Measurements from ENCODE around the gene TIGD6. TPM values are rescaled to one million over a fixed set of nuclear protein-coding genes. Genes with fewer than 3 reads are reported as not detected.

TIGD6 gene
- total and polyA plus RNA-seq, 9 of the 15 experiments (the other 6 are each of a cell fraction or from before 2014, with no cell fraction given) = 1.8 to 6.3 (median 3.9) TPM

DNA sequence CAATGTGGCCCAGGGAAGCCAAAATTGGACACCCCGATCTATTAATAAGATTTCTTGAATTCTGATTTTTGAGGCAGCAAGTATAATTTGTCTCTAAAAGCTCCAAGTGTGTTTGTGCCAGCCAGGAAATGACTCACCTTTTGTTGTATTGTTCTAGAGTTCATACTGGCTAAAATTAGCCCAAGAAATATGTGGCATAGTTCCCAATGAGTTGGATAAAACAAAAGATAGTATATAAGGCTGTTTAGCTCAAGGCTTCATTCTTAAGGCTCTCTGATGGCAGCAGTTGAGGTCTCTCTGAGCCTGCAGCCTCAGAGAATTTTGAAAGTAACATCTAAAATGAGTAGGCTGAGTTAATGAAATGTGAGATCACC, 21.7 kb upstream of the TIGD6 start (continued):
- no peak for TF ChIP-seq RAD51 (IDR thresholded peaks at IDR 0.05; ENCODE audit: borderline replicate concordance, low read depth)
- TF ChIP-seq MEF2D (tag; conservative IDR thresholded peaks at IDR 0.05; ENCODE audit: low read depth) = no peak
- TF ChIP-seq, protein P1, sequence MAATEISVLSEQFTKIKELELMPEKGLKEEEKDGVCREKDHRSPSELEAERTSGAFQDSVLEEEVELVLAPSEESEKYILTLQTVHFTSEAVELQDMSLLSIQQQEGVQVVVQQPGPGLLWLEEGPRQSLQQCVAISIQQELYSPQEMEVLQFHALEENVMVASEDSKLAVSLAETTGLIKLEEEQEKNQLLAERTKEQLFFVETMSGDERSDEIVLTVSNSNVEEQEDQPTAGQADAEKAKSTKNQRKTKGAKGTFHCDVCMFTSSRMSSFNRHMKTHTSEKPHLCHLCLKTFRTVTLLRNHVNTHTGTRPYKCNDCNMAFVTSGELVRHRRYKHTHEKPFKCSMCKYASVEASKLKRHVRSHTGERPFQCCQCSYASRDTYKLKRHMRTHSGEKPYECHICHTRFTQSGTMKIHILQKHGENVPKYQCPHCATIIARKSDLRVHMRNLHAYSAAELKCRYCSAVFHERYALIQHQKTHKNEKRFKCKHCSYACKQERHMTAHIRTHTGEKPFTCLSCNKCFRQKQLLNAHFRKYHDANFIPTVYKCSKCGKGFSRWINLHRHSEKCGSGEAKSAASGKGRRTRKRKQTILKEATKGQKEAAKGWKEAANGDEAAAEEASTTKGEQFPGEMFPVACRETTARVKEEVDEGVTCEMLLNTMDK (IDR thresholded peaks at IDR 0.05; ENCODE audit: borderline replicate concordance, insufficient read depth, low read depth, low read length, poor library complexity, severe bottlenecking) = no peak
- TF ChIP-seq ZNF41 (CRISPR knock-in tag; conservative IDR thresholded peaks at IDR 0.05) = no peak
- no peak for TF ChIP-seq ZNF23 (CRISPR knock-in tag; IDR thresholded peaks at IDR 0.05)
- no peak for TF ChIP-seq FOS (IDR thresholded peaks at IDR 0.05; ENCODE audit: extremely low read depth, insufficient read length)
- TF ChIP-seq RAD21 (CRISPR knock-in tag; conservative IDR thresholded peaks at IDR 0.05 in 1 of 2, IDR thresholded peaks at IDR 0.05 in 1 of 2) = no peak
- TF ChIP-seq, protein P2, sequence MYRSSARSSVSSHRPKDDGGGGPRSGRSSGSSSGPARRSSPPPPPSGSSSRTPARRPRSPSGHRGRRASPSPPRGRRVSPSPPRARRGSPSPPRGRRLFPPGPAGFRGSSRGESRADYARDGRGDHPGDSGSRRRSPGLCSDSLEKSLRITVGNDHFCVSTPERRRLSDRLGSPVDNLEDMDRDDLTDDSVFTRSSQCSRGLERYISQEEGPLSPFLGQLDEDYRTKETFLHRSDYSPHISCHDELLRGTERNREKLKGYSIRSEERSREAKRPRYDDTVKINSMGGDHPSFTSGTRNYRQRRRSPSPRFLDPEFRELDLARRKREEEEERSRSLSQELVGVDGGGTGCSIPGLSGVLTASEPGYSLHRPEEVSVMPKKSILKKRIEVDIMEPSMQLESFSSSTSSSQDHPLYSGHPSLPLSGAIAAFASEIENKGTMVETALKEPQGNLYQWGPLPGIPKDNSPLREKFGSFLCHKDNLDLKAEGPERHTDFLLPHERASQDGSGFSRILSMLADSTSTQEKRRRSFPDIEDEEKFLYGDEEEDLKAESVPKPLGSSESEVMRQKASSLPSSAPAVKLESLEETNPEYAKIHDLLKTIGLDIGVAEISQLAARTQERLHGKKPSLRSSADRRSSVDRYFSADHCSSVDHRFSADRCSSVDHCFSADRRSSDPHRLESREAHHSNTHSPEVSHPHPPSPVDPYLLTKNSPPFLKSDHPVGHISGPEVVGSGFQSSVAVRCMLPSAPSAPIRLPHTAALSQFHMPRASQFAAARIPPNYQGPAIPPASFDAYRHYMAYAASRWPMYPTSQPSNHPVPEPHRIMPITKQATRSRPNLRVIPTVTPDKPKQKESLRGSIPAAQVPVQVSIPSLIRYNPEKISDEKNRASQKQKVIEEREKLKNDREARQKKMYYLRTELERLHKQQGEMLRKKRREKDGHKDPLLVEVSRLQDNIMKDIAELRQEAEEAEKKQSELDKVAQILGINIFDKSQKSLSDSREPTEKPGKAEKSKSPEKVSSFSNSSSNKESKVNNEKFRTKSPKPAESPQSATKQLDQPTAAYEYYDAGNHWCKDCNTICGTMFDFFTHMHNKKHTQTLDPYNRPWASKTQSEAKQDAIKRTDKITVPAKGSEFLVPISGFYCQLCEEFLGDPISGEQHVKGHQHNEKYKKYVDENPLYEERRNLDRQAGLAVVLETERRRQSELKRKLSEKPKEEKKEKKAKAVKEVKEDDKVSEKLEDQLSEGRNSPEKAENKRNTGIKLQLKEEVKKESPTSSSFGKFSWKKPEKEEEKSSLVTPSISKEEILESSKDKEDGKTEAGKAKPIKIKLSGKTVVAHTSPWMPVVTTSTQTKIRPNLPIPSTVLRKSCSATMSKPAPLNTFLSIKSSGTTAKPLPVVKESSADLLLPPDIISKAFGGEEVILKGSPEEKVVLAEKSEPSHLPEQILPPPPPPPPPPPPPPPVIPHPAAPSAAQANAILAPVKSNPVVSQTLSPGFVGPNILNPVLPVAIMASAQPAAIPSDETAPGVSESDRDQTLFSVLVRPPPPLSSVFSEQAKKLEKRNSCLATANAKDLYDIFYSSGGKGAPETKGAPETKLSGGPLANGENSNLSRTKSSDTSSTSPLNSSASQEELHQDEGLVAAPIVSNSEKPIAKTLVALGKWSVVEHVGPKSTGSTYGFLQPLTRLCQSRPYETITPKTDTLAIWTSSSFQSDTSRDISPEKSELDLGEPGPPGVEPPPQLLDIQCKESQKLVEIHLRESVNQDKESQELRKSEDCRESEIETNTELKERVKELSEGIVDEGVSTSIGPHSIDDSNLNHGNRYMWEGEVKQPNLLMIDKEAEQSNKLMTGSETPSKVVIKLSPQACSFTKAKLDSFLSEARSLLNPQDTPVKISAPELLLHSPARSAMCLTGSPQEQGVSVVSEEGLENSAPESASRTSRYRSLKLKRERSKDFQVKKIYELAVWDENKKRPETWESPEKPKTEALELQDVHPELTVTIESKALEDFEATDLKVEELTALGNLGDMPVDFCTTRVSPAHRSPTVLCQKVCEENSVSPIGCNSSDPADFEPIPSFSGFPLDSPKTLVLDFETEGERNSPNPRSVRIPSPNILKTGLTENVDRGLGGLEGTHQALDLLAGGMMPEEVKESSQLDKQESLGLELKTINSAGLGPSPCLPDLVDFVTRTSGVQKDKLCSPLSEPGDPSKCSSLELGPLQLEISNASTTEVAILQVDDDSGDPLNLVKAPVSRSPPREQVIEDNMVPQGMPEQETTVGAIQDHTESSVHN (IDR thresholded peaks at IDR 0.05; ENCODE audit: borderline replicate concordance in 1 of 2, low read depth in 1 of 2) = no peak
- no peak for TF ChIP-seq PCBP2 (IDR thresholded peaks at IDR 0.05; ENCODE audit: low read depth, low read length, poor library complexity, severe bottlenecking)
